H1 (cell line): ENCODE results near the gene CDIPT. TPM values are rescaled to one million over a fixed set of nuclear protein-coding genes. Genes with fewer than 3 reads are reported as not detected.

Experiments
- ATF2 ChIP-seq: IDR thresholded peaks from 2 replicates; pipeline ENCODE4 v1.6.1; 2012; ENCODE audit warnings: low read length, inconsistent platforms
- CHD7 ChIP-seq: fragments of 300-600 bp; sonication (generic); IDR thresholded peaks from 2 replicates; pipeline ENCODE4 v1.7.1; 2012; ENCODE audit warnings: low read length, moderate library complexity, mild to moderate bottlenecking, inconsistent platforms; ENCODE audit not compliant: insufficient replicate concordance
- JUND ChIP-seq: IDR thresholded peaks from 2 replicates; pipeline ENCODE4 v1.6.1; 2011; ENCODE audit warnings: mild to moderate bottlenecking, improper control_type of control experiment, low read length
- POLR2AphosphoS5 ChIP-seq: IDR thresholded peaks from 2 replicates; pipeline ENCODE4 v1.6.1; 2011; ENCODE audit warnings: low read depth, low read length
- SIN3A ChIP-seq, 2 experiments: IDR thresholded peaks in 1 of 2; conservative IDR thresholded peaks in 1 of 2; 2 replicates each; pipeline ENCODE4 v1.6.1; 2011 to 2012; ENCODE audit warnings: low read length in 2 of 2, improper control_type of control experiment in 1 of 2, low read depth in 1 of 2, mild to moderate bottlenecking in 1 of 2
- TAF1 ChIP-seq: IDR thresholded peaks from 2 replicates; pipeline ENCODE4 v1.6.1; 2011; ENCODE audit warnings: mild to moderate bottlenecking, low read depth, low read length
- polyA plus RNA-seq, 7 experiments: library from polyadenylated mRNA; depleted of rRNA in 3 of 7; stranded (reverse) in 5 of 7; unstranded in 2 of 7; fragments of >200 nt in 5 of 7; fragments of 200-250 nt in 2 of 7; gene quantifications; 1 replicate in 5 of 7; 2 replicates in 1 of 7; 4 replicates in 1 of 7; pipeline versions ENCODE4 v1.2.1 to v1.2.3, GENCODE V29; 2011 to 2013; ENCODE audit warnings: missing spikeins in 2 of 7, mixed read lengths in 2 of 7
- total RNA-seq: library from RNA; stranded (reverse); fragmentation: NEBNext Ultra II Directional; extraction: Animal tissue kit (Norgen Biotek cat#: 25700); gene quantifications from 2 replicates; pipeline ENCODE4 v1.2.1, GENCODE V29; 2021

Gene CDIPT
- total and polyA plus RNA-seq, 2 of the 8 experiments (the other 6 are each of a cell fraction or from before 2014, with no cell fraction given), result 69.2 to 140 TPM

GRCh38 chr16:29845656-29846055 is 17.4 kb downstream of the CDIPT start (continued):
- TF ChIP-seq ATF2 (no peak), POLR2AphosphoS5 (no peak), TAF1 (no peak), SIN3A (conservative IDR thresholded peaks at IDR 0.05 in 1 of 2, IDR thresholded peaks at IDR 0.05 in 1 of 2; ENCODE audit: low read depth in 1 of 2, low read length in 2 of 2) (no peak), CHD7 (no peak), JUND (no peak)
- TF ChIP-seq, all 59 proteins: peak for 0
